GM18499 (cell line): ENCODE data around the gene JSRP1.

ENCODE experiments used
- ATAC-seq: cut with Tn5 transposase; IDR thresholded peaks from one replicate; pipeline ENCODE4 v1.9.1; 2021; ENCODE audit warnings: moderate number of reproducible peaks; ENCODE audit not compliant: insufficient read depth, unreplicated experiment

JSRP1 gene

DNA sequence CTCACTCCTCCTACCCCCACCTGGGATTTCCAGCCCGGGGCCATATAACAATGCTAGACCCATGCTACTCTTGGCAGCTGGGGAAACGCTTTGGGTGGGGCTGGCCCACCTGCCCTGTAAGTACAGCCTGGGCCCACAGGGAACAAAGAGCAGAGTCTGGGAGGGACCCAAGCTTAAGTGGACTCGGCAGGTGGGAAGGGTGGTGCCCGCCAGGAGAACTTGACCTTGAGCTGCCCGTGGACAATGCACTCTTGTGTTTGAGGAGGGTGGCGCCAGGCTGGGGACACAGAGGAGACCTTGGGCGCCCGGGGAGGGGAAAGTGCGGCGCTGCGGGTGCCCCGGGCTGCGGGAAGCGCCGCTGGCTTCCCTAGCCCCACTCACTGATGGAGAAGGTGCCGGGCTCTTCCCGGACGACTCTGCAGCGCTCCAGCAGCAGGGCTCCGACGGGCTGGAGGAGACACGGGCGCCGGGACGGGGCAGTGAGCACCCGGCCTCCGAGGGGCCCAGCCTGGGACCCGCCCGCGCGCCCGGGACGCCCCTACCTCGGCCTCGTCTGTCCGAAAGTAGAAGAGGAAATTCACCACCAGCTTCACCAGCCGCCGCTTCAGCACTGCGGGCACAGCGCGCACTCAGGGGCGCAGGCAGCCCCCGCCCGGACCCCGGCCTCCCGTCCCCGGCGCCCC, 20.7 kb downstream of the JSRP1 start:
- ATAC-seq = no peak

DNA sequence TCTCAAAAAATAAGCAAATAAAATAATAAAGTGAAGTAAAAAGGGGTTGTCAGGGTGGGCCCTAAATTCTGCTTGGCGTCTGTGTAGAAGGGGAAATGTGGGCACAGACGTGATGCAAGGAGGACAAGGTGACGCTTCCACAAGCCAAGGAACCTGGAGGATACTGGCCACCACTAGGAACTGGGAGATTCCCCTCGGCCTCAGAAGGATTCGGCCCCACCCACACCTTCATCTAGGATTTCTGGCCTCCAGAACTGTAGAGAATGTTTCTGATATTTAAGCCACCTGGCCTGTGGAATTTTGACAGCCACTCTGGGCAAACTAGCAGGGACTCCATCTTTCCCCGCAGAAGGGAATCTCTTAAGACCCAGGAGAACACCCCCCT, 21.2 kb downstream of the JSRP1 start:
- ATAC-seq = no peak

DNA sequence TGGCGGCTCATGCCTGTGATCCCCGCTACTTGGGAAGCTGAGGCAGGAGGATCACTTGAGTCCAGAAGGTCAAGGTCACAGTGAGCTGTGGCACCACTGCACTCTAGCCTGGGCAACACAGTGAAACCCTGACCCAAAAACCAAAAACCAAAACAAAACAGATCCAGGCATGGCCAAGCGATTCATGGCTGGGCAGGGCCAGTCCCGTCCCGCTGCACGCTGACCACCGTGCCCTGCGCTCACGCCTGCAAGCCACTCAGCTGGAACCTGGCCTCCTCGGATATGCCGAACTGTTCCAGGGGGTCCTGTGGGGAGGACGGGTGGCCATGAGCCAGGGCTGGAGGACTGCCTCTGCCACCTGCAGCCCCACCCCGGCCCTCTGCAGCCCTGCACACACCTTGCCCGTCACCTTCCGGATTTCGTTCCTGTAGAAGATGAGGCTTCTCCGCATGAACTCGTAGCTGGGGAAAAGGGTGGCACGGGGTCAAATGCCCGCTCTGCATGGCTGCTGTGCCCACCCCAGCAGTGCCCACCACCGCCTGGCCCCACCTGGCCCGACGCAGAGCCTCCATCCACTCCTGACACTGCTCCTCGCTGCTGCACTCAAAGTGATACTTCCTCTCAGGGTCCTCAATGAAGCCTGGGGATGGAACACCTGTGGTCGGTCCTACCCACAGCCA, 22.5 kb downstream of the JSRP1 start:
- ATAC-seq = no peak

DNA sequence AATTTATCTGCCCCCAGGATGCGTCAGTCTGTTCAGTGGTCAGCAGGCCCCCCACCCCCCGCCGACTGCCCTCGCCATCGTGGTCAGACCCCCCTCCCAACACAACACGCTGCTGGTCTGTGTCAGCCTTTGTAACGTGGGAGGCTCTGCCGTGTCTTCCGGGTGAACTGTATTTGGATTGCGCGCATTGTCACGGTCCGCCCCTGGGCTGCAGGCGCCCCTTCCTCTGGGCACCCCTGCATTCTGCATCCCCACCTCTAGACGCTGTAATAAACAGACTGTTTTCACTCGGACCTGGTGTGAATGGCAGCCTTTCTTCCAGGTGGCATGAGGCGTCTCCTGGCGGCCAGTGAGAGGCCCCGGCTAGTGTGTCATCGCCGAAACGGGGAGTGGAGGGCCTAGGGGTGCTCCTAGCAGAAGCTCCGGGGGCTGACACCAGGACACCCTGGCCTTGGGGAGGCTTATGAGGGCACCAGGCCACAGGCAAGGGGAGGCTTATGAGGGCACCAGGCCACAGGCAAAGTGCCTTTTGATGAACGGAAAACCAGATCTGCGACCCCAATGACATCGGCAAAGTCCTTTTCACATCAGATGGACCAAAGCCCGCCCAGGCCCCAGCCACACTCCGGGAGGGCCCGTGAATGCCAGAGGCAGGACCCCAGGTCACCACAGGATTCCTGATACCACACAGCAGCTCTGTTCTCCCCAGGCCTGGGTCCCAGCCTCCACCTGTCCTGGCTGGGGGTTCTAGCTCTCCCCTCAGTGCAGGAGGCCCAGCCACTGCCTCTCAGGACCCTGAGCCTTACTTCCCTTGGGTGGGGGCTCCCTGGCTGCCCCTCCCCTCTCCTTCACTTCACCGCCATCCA, 23.7 kb downstream of the JSRP1 start:
- no peak for ATAC-seq

DNA sequence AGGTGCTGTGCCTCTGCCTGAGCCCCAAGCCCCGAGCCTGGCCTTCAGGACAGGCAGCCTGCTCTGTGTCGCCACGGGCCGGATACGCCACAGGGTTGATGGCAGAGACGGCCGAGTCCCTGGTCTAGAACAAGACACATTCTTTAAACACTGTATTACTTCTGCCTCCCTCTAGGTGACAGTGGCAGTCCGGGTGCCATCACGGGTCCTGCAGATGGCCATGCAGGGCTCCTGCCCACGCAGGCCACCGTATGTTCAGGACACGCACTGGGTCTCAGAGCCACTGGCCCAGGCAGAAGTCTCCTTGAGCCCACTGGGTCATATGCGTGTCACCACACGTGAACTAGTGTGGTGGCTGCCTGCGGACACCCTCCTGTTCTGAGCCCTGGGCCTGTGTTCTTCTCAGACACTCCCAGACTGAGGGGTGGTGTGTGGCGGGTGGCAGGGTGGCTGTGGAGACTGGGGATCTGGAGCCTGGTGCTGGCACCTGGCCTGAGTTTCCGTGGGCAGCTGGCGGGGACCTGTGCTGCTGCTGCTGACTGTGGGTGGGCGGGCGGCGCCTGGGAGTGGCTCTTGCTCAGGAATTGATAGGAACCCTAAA, 24.5 kb downstream of the JSRP1 start:
- no peak for ATAC-seq

DNA sequence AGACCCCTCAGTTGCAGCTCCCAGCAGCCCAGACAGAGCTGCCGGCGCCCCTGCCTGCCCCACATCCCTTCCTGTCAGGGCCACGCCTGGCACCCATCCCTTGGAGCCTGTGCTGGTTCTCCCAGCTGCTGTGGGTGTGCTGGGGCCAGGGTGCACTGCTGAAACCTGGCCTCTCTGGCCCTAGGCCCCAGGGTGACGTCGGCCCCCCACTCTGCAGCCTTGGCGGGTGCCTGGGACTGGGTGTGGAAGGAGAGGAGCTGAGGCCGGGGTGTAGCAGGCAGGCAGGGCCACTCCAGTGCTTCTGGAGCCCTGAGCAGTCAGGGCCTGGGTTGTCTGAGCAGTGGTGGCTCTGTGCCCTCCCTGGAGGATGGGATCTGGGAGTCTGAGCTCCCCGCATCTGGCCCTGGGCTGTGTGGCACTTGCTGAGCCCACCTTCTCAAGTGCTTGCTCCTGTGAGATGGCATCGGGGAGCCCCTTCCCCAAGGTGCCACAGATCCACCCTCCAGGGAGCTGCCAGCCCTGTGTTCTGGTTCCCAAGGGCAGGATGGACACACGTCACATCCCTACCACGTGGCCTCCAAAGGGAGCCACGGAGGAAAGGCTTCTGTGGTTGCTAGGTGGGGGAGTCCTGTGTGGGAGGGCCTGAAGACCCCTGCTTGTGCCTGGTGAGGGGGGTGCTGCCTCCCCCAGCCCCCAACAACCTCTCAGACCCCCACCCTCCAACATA, 25.2 kb downstream of the JSRP1 start:
- ATAC-seq = no peak

DNA sequence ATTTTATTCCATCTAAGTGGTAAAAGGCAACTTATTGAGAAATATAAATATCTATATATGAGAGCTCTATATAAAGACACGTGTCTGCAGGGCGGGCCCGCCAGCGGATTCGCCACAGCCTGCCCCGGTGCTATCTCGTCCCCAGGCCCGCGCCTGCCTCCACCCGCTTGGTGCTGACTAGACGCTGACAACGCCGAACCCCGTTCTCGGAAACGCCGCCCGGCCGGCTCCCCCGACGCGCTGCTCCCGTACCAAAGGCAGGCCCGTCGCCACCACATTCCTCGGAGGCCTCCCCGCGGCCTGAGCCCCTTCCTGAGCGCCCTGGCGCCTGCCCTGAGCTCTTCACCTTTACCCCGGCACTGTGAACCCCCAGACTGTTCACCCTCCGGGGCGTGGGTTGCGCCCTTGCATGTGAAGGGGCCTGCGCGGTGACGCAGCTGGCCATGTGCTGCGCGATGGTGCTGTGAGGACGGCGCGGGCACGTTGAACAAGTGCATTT, 26.1 kb downstream of the JSRP1 start:
- no peak for ATAC-seq

DNA sequence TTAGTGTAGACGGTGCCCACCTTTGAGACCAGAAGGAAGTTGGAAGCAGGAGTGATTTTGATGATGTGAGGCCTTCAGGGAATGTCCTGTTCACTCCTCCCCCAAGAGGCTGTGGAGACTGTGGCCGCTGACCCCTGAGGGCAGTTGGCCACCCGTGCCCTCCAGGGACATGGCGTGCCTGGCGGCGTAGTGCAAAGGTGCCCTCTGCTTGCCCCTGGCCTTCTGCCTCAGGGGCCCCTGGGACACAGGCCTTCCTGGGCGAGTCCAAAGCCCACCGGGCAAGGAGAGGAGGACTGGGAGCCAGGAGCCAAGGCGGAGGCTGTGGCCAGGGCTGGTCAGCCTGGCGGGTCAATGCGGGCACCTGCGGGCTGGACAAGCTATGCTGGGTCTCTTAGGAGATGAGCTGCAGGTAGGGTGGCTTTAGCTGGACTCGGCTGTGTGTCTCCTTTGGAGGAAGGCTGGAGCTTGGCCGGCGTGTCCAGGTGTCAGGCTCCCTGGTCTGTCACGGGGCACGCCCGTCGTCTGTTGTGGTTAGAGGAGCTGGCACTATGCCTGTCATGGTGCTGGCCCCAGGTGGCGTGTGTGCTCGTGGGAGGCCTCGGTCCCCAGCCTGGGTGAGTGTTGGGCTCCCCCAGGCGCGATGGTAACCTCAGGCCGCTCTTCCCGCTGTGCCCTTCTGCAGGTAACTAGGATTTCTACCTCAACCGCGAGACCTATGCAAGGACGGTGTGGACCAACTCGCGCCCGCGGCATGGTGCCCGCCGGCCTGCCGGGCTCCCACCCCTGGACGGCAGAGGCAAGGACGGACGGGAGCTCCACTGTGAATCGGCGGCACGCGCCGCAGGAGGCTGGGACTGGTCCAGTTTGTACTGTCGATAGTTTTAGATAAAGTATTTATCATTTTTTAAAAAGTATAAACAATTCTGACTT, 26.8 kb downstream of the JSRP1 start:
- ATAC-seq = no peak

DNA sequence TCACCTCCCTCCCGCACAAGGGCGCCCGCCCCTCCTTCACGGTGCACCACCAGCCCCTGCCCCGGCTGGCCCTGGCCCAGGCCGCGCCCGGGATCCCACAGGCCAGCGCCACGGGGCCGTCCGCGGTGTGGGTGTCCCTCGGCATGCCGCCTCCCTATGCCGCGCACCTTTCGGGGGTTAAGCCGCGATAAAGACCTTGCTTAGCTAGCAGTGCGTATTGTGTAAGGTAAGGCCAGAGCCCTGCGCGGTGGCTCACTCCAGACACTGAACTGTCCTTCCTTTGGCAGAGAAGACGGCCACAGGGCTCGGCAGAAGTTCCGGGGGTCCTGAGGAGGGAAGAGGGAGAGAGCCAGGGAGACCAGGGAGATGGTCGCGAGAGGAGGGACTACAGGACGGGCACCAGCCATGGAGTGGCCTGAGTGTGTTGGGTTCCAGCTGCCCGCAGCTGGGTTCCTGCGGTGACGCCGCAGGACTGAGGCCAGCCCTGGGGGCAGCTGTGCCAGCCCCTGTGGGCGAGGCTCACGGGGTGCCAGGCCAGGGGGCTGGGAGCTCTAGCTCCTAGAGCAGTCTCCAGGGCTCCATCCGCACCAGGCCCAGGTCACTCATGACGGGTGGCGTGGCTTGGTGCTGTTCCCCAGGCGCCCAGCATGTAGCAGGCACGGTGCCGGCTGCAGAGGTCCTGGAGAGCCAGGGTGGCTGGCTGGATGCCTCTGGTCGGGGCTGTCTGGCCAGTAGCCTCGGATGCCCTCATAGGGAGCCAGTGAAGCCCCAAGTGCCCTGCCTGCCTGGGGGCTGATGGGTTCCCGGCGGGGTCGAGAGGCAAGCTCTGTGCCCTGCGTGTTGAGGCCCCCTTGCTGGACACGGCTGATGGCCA, 27.8 kb downstream of the JSRP1 start:
- no peak for ATAC-seq

DNA sequence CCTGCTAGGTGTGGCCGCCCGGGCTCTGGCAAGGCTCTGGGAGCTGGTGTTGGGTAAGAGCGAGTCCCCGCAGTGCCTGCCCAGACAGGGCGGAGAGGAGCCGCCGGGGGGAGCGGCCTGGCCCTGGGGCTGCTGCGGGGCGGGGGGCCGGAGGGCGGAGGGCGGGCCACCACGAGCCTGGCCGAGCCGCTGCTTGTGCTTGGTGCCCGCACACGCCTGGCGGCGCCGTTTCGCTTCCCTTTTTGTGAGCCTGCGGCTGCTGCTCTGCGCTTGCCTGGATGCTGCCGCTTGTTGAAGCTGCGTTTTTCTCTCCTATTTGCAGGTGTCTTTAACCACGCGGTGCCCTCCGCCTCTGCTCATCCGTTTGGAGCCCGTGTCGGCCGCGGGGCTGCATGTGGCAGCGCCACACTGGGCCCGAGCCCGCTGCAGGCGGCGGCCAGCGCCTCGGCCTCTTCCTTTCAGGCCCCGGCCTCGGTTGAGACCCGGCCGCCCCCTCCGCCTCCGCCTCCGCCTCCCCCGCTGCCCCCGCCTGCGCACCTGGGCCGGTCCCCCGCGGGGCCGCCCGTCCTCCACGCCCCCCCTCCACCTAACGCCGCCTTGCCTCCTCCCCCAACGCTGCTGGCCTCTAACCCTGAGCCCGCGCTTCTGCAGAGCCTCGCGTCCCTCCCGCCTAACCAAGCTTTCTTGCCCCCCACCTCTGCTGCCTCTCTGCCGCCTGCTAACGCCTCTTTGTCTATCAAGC, 28.6 kb downstream of the JSRP1 start:
- ATAC-seq = no peak

DNA sequence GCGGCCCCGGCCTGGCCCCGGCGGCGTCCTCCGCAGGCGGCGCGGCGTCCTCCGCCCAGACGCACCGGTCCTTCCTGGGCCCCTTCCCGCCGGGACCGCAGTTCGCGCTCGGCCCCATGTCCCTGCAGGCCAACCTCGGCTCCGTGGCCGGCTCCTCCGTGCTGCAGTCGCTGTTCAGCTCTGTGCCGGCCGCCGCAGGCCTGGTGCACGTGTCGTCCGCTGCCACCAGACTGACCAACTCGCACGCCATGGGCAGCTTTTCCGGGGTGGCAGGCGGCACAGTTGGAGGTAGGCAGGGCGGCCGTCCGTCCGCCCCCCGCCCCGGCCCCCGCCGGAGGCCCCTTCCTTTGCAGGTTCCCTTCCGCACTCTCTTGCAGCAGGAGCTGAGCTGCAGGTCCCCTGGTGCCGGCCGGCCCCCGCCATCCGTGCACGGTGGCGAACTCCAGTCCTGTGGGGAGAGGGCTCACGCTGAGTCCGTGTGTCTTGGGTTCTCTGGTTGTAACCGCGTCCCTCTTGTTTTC, 29.3 kb downstream of the JSRP1 start:
- no peak for ATAC-seq

DNA sequence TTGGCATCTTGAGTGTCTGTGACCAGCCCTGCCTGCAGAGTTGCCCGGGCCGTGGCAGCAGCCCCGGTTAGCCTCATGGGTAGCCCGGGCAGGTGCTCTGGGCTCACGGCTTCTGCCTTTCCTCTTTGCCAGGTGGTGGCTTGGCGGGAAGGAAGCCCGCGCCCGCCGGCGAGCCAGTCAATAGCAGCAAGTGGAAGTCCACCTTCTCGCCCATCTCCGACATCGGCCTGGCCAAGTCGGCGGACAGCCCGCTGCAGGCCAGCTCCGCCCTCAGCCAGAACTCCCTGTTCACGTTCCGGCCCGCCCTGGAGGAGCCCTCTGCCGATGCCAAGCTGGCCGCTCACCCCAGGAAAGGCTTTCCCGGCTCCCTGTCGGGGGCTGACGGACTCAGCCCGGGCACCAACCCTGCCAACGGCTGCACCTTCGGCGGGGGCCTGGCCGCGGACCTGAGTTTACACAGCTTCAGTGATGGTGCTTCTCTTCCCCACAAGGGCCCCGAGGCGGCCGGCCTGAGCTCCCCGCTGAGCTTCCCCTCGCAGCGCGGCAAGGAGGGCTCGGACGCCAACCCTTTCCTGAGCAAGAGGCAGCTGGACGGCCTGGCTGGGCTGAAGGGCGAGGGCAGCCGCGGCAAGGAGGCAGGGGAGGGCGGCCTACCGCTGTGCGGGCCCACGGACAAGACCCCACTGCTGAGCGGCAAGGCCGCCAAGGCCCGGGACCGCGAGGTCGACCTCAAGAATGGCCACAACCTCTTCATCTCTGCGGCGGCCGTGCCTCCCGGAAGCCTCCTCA, 30.0 kb downstream of the JSRP1 start:
- no peak for ATAC-seq

DNA sequence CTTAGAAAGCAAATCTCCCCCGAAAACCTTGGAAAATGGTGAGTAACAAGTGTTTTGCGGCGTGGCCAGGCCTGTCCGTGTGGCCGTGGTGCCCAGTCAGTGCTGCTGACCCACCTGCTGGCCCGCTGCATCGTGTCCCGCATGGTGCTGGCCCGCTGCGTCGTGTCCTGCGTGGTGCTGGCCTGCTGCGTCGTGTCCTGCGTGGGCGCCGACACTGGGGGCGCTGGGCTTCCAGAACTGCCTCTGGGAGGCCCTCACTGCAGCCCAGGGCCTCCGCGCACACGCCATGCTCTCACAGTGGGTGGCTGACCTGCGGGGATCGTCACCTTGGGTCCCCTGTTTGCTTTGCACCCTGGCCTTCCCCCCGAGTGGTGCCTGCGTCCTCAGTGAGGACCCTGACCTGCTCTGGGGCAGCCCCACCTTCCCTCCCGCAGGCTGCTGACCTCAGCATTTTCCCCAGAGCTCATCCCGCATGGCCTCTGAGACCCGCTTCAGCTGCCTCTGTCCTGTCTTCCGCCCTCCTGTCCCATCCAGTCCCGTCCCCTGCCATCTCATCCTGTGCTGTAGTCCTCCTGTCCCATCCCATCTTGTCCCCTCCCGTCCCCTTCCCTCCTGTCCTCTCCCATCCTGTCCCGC, 30.7 kb downstream of the JSRP1 start:
- ATAC-seq = no peak

DNA sequence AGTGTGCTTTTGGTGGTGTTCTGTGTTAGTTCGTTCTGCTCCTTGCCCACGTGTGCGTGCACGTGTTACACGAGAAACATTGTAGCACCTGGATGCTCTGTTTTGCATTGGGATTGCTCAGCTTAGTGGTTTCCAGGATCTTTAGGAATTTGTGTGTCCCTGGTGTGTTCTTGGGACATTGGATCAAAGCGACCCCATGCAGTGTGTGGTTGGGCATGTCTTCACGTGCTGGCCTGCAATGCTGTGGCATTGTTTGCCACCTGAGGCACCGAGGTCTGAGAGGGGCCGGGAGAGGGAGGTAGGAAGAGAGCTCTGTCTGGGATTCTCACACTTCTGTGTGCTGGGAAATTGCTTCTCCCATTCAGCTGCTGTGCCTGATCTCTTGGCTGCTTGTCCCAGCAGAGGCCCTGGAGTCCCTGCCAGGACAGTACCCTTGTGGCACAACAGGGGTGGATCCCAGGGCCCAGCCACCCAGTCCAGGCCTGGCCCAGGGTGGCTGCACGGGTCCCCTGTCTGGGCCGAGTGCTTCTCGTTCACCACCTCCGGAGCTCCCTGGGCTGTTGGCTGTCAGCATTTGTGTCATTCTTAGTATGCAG, 31.4 kb downstream of the JSRP1 start:
- no peak for ATAC-seq

DNA sequence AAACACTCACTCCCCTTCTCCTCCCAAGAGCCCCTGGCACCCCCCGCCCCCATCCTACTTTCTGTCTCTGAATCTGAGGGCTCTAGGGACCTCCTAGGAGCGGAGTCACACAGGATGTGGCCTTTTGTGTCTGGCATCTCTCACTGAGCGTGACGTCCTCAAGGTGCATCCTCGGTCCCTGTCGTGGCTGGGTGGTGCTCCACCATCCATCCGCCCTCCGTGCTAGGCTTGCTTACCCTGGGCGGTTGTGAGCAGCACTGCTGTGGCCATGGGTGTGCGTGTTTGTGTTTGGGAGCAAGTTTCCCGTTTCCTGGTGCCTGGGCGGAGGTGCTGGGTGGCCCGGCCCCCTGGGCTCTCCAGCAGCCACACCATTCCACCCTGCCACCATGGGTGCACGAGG, 32.3 kb downstream of the JSRP1 start:
- no peak for ATAC-seq

DNA sequence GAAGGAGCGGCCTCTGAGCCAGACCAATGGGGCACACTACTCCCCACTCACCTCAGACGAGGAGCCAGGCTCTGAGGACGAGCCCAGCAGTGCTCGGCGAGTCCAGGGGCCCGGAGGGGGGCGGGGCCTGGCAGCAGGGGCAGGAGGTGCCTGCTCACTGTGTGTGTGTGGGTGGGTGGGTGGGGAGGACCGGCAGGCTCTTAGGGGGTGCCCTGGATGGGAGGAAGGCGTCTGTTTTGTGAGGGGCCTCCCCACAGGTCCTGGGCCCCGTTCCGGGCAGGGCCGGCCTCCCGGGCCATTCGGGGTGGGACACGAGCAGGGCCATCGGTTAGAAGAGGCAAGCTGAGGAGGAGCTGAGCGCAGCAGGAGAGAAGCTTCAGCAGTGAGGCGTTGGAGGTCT, 32.8 kb downstream of the JSRP1 start:
- ATAC-seq = no peak
